Purkinje cell (primary cell): Measurements from ENCODE around the gene BRD3. TPM values are rescaled to one million over a fixed set of nuclear protein-coding genes. Genes with fewer than 3 reads are reported as not detected.

Source experiments
- polyA plus RNA-seq: library from polyadenylated mRNA; unstranded; fragments of >200 nt; fragmentation: Nextera tagmentation; gene quantifications from 2 replicates; pipeline ENCODE4 v1.2.1, GENCODE V29; 2014

BRD3 gene
- polyA plus RNA-seq, result 0.55 and 1.7 TPM in 2 replicates

DNA sequence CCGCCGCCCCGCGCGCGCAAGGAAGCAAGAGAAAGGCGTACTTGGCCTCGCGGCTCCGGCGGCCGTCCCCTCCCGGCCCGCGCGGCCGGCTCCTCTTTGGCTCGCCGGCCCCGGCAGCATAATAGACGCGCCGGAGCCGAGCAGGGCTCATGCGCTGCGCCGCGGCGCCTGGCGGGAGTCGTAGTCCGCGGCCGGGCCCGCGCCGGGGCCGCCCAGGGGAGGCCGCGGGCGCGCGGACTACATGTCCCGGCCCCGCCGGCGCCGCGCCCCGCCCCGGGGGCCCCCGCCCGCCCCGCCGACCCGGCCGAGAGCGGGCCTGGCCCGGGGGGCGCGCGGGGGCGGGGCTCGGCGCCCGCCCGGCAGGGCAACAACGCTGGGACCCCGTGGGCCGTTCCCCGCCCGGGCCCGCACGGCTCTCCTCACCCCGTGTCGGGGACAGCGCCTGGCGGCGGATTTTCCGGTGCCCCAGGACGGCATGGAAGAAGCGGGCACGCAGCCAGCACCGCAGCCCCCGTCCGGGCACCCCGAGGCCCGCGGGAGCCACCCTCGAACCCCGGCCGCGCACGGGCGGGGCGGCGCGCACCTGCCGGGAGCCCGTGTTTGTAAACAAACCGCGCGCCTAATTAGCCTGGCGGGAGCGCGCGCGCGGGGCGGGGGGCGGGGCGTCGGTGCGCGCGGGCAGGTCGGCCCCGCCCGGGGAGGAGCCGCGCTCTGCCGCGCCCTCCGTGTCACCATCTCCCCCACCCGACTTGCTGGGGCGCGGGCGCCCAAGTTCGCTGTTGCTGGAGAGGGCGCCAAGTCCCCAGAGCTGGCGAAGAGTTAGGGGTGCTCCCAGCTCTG, at the start of gene BRD3:
BRD3 (minus strand) TSS at position 123 of the 840 bp plus-strand sequence. CDS start 14,549 bp downstream, outside the sequence.

DNA sequence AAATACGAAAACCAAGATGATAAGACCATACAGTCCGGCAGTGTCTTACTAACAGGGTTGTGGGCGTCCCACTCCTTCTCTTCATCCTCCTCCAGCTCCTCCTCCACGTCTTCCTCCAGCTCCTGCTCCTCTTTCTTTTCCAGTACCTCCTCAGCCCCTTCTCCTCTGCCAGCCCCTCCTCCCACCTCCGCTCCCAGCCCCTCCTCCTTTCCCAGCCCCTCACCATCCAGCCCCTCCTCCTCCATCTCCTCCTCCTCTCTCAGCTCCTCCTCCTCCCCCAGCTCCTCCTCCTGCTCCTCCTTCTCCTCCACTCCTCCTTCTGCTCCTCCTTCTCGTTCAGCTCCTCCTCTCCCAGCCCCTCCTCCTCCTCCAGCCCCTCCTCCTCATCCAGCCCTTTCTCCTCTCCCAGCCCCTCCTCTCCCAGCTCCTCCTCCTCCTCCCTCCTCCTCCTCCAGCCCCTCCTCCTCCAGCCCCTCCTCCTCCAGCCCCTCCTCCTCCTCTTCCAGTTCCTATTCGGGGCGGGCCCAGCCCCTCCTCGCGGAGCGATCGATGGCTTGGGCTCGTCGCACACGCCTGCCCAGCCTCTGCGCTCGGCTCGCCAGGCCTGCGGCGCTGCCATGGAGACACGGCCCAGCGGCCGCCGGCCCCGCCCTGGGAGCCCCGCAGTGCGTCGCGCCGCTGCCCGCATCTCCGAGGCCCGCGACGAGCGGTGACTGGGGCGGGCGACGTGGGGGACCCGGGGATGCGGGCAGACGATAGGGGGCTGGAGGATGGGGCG, 42.8 kb downstream of the BRD3 start, which contains the start of gene BRD3OS:
BRD3OS (plus strand) TSS at position 654 of the 778 bp plus-strand sequence. CDS start 1,267 bp downstream, outside the sequence.

GRCh38 chr9:133991964-133992779, 75.7 kb downstream of the BRD3 start, which contains the start of gene VAV2:
Gene VAV2 (minus strand): TSS chr9:133992324. CDS start chr9:133992278, 46 bp downstream.

Other genes starting within 250 kb of the BRD3 start
- 0.12 and 0.39 TPM in 2 replicates for gene VAV2, start 75.7 kb downstream of the BRD3 start, polyA plus RNA-seq
- 15.8 and 19.4 TPM in 2 replicates for gene BRD3OS, start 42.5 kb downstream of the BRD3 start, polyA plus RNA-seq
- gene WDR5, start 68.1 kb upstream of the BRD3 start, polyA plus RNA-seq, result 1.7 TPM in 2 replicates
- not detected in 2 replicates for gene RNU6ATAC, start 96.5 kb upstream of the BRD3 start, polyA plus RNA-seq